HG02759 (cell line): ENCODE measurements around the gene HJURP.

Experiments used
- ATAC-seq: cut with Tn5 transposase; IDR thresholded peaks from one replicate; pipeline ENCODE4 v1.9.1; 2021; ENCODE audit warnings: mild to moderate bottlenecking, moderate library complexity; ENCODE audit not compliant: unreplicated experiment

Gene HJURP

GRCh38 chr2:233848276-233848675 lies 6.1 kb downstream of the HJURP start:
- ATAC-seq: no peak

- ATAC-seq: no peak
Observed at GRCh38 chr2:233847248-233847898, 7.0 kb downstream of the HJURP start.

GRCh38 chr2:233846387-233847247 lies 7.7 kb downstream of the HJURP start:
- no peak for ATAC-seq

GRCh38 chr2:233845301-233846060 lies 8.9 kb downstream of the HJURP start:
- no peak for ATAC-seq

- ATAC-seq: no peak
Observed at GRCh38 chr2:233844836-233845235, 9.5 kb downstream of the HJURP start.

GRCh38 chr2:233844064-233844807 lies 10.1 kb downstream of the HJURP start:
- no peak for ATAC-seq

- ATAC-seq: no peak
Observed at GRCh38 chr2:233841183-233841582, 13.2 kb downstream of the HJURP start.

- ATAC-seq: no peak
Observed at GRCh38 chr2:233840520-233840919, 13.8 kb downstream of the HJURP start.

- ATAC-seq: no peak
Observed at GRCh38 chr2:233839447-233839820, 14.9 kb downstream of the HJURP start.

GRCh38 chr2:233838726-233839446 lies 15.4 kb downstream of the HJURP start:
- ATAC-seq: no peak

GRCh38 chr2:233838251-233838650 lies 16.1 kb downstream of the HJURP start:
- no peak for ATAC-seq

GRCh38 chr2:233837694-233838229 lies 16.6 kb downstream of the HJURP start:
- no peak for ATAC-seq

GRCh38 chr2:233836359-233836758 lies 18.0 kb downstream of the HJURP start:
- no peak for ATAC-seq

GRCh38 chr2:233835230-233836186 lies 18.8 kb downstream of the HJURP start:
- no peak for ATAC-seq

GRCh38 chr2:233833345-233833744 lies 21.0 kb downstream of the HJURP start:
- no peak for ATAC-seq

- ATAC-seq: no peak
Observed at GRCh38 chr2:233832869-233833311, 21.4 kb downstream of the HJURP start.

GRCh38 chr2:233832414-233832813 lies 21.9 kb downstream of the HJURP start:
- ATAC-seq: no peak

- ATAC-seq: no peak
Observed at GRCh38 chr2:233831861-233832260, 22.5 kb downstream of the HJURP start.
